Endothelial cell of umbilical vein (primary cell): ENCODE results near the gene SLCO2A1. TPM values are rescaled to one million over a fixed set of nuclear protein-coding genes. Genes with fewer than 3 reads are reported as not detected.

ENCODE experiments used
- BruUV-seq: library from RNA; stranded (reverse); fragments of 400-500 nt; replicated peaks from 2 replicates; lab custom pipeline; 2021; lab: Mats Ljungman, UMichigan
- CTCF ChIA-PET: fragments of 300-600, 350-600 bp; sonication (Branson Sonifier 250); formaldehyde crosslinking; loops from one replicate; lab custom pipeline; 2021; ENCODE audit warnings: antibody characterized with exemption, inconsistent platforms; lab: Charles Lee
- POLR2A ChIA-PET: fragments of 300-600, 350-600 bp; sonication (Branson Sonifier 250); formaldehyde crosslinking; loops from one replicate; lab custom pipeline; 2021; ENCODE audit warnings: antibody characterized with exemption, inconsistent platforms; lab: Charles Lee
- DNase-seq: peaks from one replicate; pipeline ENCODE4 v3.0.0-alpha.2; 2011; ENCODE audit warnings: low read depth, low spot score
- FAIRE-seq: peaks from 2 replicates; lab custom pipeline; 2011; peaks lifted over from hg19 to GRCh38; lab: Jason Lieb, UNC
- H2AFZ ChIP-seq: 2 replicates; pipeline ENCODE4 v1.6.0; 2012; ENCODE audit warnings: low read depth, low read length, control low read depth, inconsistent platforms
- H3K27ac ChIP-seq: 2 replicates; pipeline ENCODE4 v1.5.1; 2011; ENCODE audit warnings: low read depth, mild to moderate bottlenecking, control low read depth, low read length, moderate library complexity; ENCODE audit not compliant: insufficient read depth
- H3K27me3 ChIP-seq, 2 experiments: 2 replicates each; pipeline versions ENCODE4 v1.6.0 to v1.6.1; 2011; ENCODE audit warnings: low read length in 2 of 2, mixed read lengths in 1 of 2; ENCODE audit not compliant: control insufficient read depth in 2 of 2, insufficient read depth in 2 of 2
- H3K36me3 ChIP-seq, 2 experiments: 2 replicates in 1 of 2; 3 replicates in 1 of 2; pipeline ENCODE4 v1.5.1; 2011; ENCODE audit warnings: low read length in 2 of 2, mild to moderate bottlenecking in 1 of 2, moderate library complexity in 1 of 2; ENCODE audit not compliant: control insufficient read depth in 2 of 2, insufficient read depth in 2 of 2; ENCODE audit errors: extremely low read depth in 1 of 2
- H3K4me1 ChIP-seq: 3 replicates; pipeline ENCODE4 v1.5.1; 2011; ENCODE audit warnings: mild to moderate bottlenecking, low read length; ENCODE audit not compliant: control insufficient read depth, insufficient read depth; ENCODE audit errors: extremely low read depth
- H3K4me2 ChIP-seq: 2 replicates; pipeline ENCODE4 v1.6.1; 2011; ENCODE audit warnings: low read length, control low read depth, mixed read lengths; ENCODE audit not compliant: insufficient read depth
- H3K4me3 ChIP-seq, 3 experiments: fragments of 200-600 bp in 1 of 3; sonication (generic), shearing (Covaris generic) in 1 of 3; replicated peaks in 1 of 3; 2 replicates each; pipeline ENCODE4 v1.5.1; 2011 to 2016; ENCODE audit warnings: control low read depth in 3 of 3, low read length in 3 of 3, mild to moderate bottlenecking in 2 of 3, inconsistent platforms in 1 of 3, low read depth in 1 of 3, moderate library complexity in 1 of 3; ENCODE audit not compliant: insufficient read depth in 1 of 3
- H3K79me2 ChIP-seq: 2 replicates; pipeline ENCODE4 v1.6.0; 2012; ENCODE audit warnings: low read length, inconsistent platforms; ENCODE audit not compliant: control insufficient read depth, insufficient read depth
- H3K9ac ChIP-seq: replicated peaks from 2 replicates; pipeline ENCODE3; 2011; ENCODE audit warnings: low read length, control low read depth; ENCODE audit not compliant: insufficient read depth; ENCODE audit errors: extremely low read depth
- H3K9me1 ChIP-seq: replicated peaks from 3 replicates; pipeline ENCODE4 v1.6.0; 2011; ENCODE audit warnings: mild to moderate bottlenecking, low read length; ENCODE audit not compliant: control insufficient read depth, insufficient read depth; ENCODE audit errors: extremely low read depth
- H3K9me3 ChIP-seq: replicated peaks from 2 replicates; pipeline ENCODE4 v1.5.1; 2012; ENCODE audit warnings: low read length, inconsistent platforms; ENCODE audit not compliant: control insufficient read depth, insufficient read depth
- H4K20me1 ChIP-seq: replicated peaks from 2 replicates; pipeline ENCODE3; 2011; ENCODE audit warnings: mild to moderate bottlenecking, low read length; ENCODE audit not compliant: control insufficient read depth, insufficient read depth; ENCODE audit errors: extremely low read depth
- EZH2 ChIP-seq: IDR thresholded peaks from 2 replicates; pipeline ENCODE4 v1.6.1; 2012; ENCODE audit warnings: borderline replicate concordance, low read depth, mild to moderate bottlenecking, moderate library complexity, low read length, inconsistent platforms; ENCODE audit not compliant: severe bottlenecking
- FOS ChIP-seq: IDR thresholded peaks from 2 replicates; pipeline ENCODE4 v1.6.1; 2011; ENCODE audit warnings: mild to moderate bottlenecking, low read length, moderate library complexity, borderline replicate concordance; ENCODE audit not compliant: insufficient read depth
- GATA2 ChIP-seq: IDR thresholded peaks from 2 replicates; pipeline ENCODE4 v1.7.0; 2011; ENCODE audit warnings: low read depth, mild to moderate bottlenecking, moderate library complexity, mixed read lengths, low read length; ENCODE audit not compliant: insufficient read length, insufficient read depth
- JUN ChIP-seq: IDR thresholded peaks from 2 replicates; pipeline ENCODE4 v1.6.1; 2011; ENCODE audit warnings: borderline replicate concordance, low read depth; ENCODE audit not compliant: insufficient read length, insufficient read depth
- MYC ChIP-seq: IDR thresholded peaks from one replicate; pipeline ENCODE4 v1.6.1; 2011; ENCODE audit warnings: mild to moderate bottlenecking, low read depth, low read length
- POLR2A ChIP-seq: IDR thresholded peaks from 2 replicates; pipeline ENCODE4 v1.6.1; 2012; ENCODE audit warnings: low read depth, mild to moderate bottlenecking, control low read depth, low read length
- POLR2AphosphoS5 ChIP-seq: IDR thresholded peaks from 2 replicates; pipeline ENCODE4 v1.6.1; 2012; ENCODE audit warnings: low read depth, mild to moderate bottlenecking, control low read depth, low read length, moderate library complexity; ENCODE audit not compliant: insufficient read depth
- dilution Hi-C: fragments of 300-500 bp; cut with MboI; formaldehyde crosslinking; loops from one replicate; pipeline ENCODE4 v1.15.0; 2019; ENCODE audit warnings: low sequenced_read_pairs; ENCODE audit not compliant: extremely low pct_ligation_motif_present
- intact Hi-C: fragments of 100-400 bp; cut with micrococcal nuclease; formaldehyde crosslinking; loops from one replicate; pipeline ENCODE4 v1.10.0; 2022
- polyA plus RNA-seq, 4 experiments: library from polyadenylated mRNA; depleted of rRNA in 3 of 4; stranded (reverse) in 3 of 4; unstranded in 1 of 4; fragments of >200 nt; gene quantifications; 2 replicates each; pipeline versions ENCODE4 v1.2.1 to v1.2.3, GENCODE V29; 2011 to 2012; ENCODE audit warnings: missing spikeins in 1 of 4
- total RNA-seq: library from RNA; stranded (reverse); gene quantifications from 2 replicates; pipeline ENCODE4 v1.2.3, GENCODE V29; 2021
- TF ChIP-seq, protein P1 (sequence below): IDR thresholded peaks from 2 replicates; pipeline ENCODE4 v1.6.1; 2011; ENCODE audit not compliant: insufficient read depth, insufficient read length
- TF ChIP-seq, protein P2 (sequence below), 2 donors: IDR thresholded peaks; 1 replicate in 1 of 2; 2 replicates in 1 of 2; pipeline ENCODE4 v1.5.1; 2011; ENCODE audit warnings: low read length in 2 of 2, mild to moderate bottlenecking in 2 of 2, moderate library complexity in 2 of 2, control low read depth in 1 of 2, inconsistent platforms in 1 of 2, low read depth in 1 of 2; ENCODE audit not compliant: insufficient read depth in 1 of 2; ENCODE audit errors: extremely low read depth in 1 of 2

SLCO2A1 gene
- total and polyA plus RNA-seq, 2 donors (not counting 3 experiments of a cell fraction or from before 2014, with no cell fraction given) = 1.4 to 11.9 TPM

DNA sequence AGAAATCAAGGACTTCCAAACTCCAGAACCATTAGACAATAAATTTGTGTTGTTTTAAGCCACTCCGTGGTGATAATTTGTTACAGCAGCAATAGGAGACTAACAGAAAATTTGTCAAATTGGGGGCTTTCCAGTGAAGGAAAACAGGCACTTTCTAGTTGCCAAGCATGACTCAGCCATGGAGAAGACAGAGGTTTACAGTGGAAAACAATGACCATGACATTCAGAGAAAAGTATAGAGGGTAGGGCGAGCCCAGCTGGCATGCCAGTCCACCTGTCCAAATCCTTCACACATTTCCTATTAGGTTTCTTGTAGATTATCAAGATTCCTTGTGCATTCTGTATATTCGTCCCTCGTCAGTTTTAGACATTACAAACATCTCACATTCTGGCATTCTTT is 24.9 kb downstream of the SLCO2A1 start:
- H3K4me2 ChIP-seq = no peak overlapping the region
- no peaks in the 10 kb centered on the region for H3K9me3 ChIP-seq
- CTCF ChIA-PET = no interaction called here
- no peak overlapping the region for H3K27ac ChIP-seq
- DNase-seq (no peak), FAIRE-seq (no peak)
- H3K27me3 ChIP-seq = no peaks in the 10 kb centered on the region
- H2AFZ ChIP-seq = no peak overlapping the region
- no peak overlapping the region for H3K4me3 ChIP-seq
- dilution Hi-C loops = no loop called here
- no peaks in the 10 kb centered on the region for H3K79me2 ChIP-seq
- H3K9me1 ChIP-seq = no peaks in the 10 kb centered on the region
- H3K4me1 ChIP-seq = peaks cover 25% of the 10 kb centered on the region
- no peak overlapping the region for H3K9ac ChIP-seq
- POLR2A ChIA-PET = interaction anchor here (0.6 kb wide), 1 partner anchor 98 kb away, joined by 3 read pairs; no protein-coding TSS in a partner anchor
- intact Hi-C loops = no loop called here
- no peaks in the 10 kb centered on the region for H4K20me1 ChIP-seq
- TF ChIP-seq JUN = no peak
- no peak for TF ChIP-seq FOS
- no peak for TF ChIP-seq POLR2A
- TF ChIP-seq GATA2 = no peak
- no peak for TF ChIP-seq MYC
- TF ChIP-seq, protein P1, sequence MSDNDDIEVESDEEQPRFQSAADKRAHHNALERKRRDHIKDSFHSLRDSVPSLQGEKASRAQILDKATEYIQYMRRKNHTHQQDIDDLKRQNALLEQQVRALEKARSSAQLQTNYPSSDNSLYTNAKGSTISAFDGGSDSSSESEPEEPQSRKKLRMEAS = no peak
- TF ChIP-seq, protein P2, sequence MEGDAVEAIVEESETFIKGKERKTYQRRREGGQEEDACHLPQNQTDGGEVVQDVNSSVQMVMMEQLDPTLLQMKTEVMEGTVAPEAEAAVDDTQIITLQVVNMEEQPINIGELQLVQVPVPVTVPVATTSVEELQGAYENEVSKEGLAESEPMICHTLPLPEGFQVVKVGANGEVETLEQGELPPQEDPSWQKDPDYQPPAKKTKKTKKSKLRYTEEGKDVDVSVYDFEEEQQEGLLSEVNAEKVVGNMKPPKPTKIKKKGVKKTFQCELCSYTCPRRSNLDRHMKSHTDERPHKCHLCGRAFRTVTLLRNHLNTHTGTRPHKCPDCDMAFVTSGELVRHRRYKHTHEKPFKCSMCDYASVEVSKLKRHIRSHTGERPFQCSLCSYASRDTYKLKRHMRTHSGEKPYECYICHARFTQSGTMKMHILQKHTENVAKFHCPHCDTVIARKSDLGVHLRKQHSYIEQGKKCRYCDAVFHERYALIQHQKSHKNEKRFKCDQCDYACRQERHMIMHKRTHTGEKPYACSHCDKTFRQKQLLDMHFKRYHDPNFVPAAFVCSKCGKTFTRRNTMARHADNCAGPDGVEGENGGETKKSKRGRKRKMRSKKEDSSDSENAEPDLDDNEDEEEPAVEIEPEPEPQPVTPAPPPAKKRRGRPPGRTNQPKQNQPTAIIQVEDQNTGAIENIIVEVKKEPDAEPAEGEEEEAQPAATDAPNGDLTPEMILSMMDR (IDR thresholded peaks at IDR 0.05; ENCODE audit: extremely low read depth in 1 of 2, insufficient read depth in 1 of 2, low read depth in 1 of 2, low read length in 2 of 2) = no peak
- TF ChIP-seq EZH2 = no peak
- no peak for TF ChIP-seq POLR2AphosphoS5
- no TSS peak for BruUV-seq
- no peaks in the 10 kb centered on the region for H3K36me3 ChIP-seq
